NCI-H2196 (cell line): ENCODE data around the gene CYP46A1.

ENCODE experiments used
- DNase-seq: peaks from one replicate; lab custom pipeline; 2025; ENCODE audit not compliant: unreplicated experiment; lab: John Stamatoyannopoulos, UW

CYP46A1 gene

GRCh38 chr14:99741227-99741976 is 57.3 kb downstream of the CYP46A1 start:
- DNase-seq, result no peak

DNA sequence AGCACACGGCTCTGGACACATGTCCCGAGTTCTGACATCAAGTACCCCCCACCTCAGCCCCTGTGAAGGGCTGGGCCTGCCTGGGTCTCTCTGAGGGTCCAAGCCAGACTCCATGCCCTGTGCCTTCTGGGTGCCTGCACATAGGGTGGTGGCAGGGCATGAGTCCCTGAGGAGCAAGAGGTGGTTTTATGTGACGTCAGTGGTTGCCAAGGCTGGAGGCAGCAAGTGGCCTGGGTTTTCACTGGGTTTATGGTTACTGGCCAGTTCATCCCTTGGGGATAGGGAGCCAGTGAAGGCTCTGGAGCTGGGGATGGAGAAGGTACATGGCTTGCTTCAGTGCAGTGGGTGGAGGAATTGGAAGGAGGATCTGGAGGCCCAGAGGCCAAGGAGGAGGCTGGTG is 58.0 kb downstream of the CYP46A1 start:
- no peak for DNase-seq

GRCh38 chr14:99742509-99743487 is 58.7 kb downstream of the CYP46A1 start:
- no peak for DNase-seq

GRCh38 chr14:99744199-99744872 is 60.2 kb downstream of the CYP46A1 start:
- DNase-seq, result no peak

DNA sequence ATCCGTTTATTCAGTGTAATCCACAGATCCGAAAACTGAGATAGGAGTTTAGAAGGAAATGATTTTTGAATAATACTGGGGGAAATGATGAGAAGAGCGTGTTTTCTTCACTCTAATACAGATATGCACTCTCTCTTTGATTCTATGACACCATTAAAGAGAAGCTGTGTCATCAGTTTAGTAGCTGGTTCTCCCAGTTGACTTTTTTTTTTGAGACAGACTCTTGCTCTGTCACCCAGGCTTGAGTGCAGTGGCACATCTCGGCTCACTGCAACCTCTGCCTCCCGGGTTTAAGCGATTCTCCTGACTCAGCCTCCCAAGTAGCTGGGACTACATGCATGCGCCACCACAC is 60.8 kb downstream of the CYP46A1 start:
- DNase-seq, result no peak

- DNase-seq, result no peak
Observed at GRCh38 chr14:99745307-99745951, 61.3 kb downstream of the CYP46A1 start.

GRCh38 chr14:99747167-99747566 is 63.1 kb downstream of the CYP46A1 start:
- no peak for DNase-seq

- no peak for DNase-seq
Observed at GRCh38 chr14:99747582-99748330, 63.7 kb downstream of the CYP46A1 start.

- no peak for DNase-seq
Observed at GRCh38 chr14:99748529-99748928, 64.4 kb downstream of the CYP46A1 start.

DNA sequence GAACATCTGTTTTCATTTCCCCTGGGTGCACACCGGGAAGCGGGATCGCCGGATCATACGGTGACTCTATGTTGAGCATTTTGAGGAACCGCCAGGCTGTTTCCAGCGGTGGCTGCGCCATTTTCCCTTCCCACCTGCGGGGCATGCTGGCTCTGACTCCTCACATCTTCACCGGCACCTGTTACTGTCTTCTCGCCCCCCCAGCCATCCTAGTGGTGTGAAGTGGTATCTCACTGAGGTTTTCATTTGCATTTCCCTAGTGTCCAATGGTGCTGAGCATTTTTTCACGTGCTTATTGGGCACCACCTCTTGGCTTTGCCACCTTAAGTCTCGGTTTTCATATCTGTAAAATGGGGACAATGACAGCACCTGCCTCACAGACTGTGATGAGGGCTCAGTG is 65.0 kb downstream of the CYP46A1 start:
- no peak for DNase-seq

- no peak for DNase-seq
Observed at GRCh38 chr14:99749763-99750715, 65.9 kb downstream of the CYP46A1 start.

DNA sequence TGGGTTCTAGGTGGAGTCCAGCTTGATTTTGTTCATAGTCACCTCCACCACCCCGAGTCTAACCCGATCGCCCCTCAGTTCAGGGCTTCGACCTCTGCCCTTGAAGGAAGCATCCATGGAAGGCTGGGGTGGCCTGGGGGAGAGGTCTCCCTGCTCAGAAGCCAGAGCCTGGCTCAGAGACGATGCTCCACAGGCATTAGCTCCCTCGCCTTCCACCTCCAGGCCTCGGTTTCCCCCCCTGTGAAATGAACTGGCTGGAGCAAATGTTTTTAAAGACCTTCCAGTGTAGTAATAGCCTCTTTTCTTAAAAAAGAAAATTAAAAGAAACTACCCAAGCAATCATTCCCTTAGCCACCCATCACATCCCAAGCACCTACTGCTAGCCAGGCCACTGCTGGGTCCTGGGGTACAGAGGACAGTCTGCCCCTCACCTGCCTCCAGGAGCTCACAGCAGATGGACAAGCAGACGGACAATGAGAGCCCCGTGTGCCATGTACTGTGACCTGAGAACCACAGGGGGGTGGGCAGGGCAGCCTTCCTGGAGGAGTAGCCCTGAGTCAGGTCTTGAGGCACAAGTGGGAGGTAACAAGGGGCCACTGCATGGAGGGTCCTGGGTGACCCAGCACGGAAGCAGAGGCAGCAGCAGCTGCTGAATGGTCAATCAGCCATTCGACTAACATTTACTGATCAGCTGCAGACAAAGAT is 66.8 kb downstream of the CYP46A1 start:
- DNase-seq, result no peak

GRCh38 chr14:99751539-99752485 is 67.7 kb downstream of the CYP46A1 start:
- no peak for DNase-seq

GRCh38 chr14:99752486-99753121 is 68.5 kb downstream of the CYP46A1 start:
- DNase-seq, result no peak

DNA sequence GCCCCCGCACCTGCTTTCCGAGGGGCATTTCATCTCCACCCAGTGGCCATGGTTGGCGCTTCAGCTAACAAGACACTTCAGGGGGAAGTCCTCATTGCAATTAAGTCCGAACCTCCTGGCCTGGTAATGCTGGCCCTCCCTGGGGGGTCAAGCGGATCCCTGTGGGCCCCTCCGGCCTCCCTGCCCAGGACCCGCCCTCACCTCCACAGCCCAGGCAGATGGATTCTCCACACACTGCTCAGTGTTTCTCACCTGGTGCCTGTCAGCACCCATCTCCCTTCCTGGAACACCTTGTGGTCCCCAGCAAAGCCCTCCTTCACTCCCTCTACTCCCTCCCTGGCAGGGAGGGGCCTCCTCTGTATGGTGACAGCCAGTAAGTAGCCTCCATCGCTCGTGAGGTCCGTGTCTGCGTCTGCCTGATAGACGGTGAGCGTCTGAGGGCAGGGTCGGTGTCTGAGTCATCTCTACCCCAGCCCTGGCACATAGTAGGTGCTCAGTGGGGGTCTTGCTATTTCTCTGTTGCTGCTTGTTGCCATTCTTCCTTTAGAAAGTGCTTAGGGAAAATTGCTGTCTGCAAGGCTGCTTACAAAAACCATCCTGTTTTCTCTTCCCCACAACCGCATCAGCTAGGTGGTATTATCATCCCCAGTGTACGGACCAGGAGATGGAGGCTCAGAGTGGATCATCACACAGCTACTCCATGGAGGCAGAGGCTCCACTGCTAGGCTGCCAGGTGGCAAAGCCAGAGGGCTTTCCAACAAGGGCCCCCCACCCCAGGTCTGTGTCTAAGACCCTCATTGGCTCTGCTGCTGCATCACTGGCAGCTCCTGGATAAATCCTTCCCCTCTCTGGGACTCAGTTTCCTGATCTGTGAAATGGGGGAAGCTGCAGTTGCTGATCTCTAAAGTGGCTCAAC is 69.4 kb downstream of the CYP46A1 start:
- DNase-seq, result no peak
